Adrenal gland (tissue), 12 donors: ENCODE results near the gene KMT2C. TPM values are rescaled to one million over a fixed set of nuclear protein-coding genes. Genes with fewer than 3 reads are reported as not detected.
"Not testable (repeated sequence)": the region's sequence is repeated elsewhere in the genome, so short reads cannot be mapped to it uniquely, and the experiment has no call there.

Source experiments
- DNase-seq, 7 donors: peaks; one replicate each; pipeline ENCODE4 v3.0.0-alpha.2; 2019 to 2020
- H3K27ac ChIP-seq, 5 donors: fragments of 200-600 bp; sonication (generic) in 4 of 5; 1 replicate in 3 of 5; 2 replicates in 2 of 5; pipeline versions ENCODE4 v1.5.1 to v1.8.0; 2016 to 2020; ENCODE audit warnings: mild to moderate bottlenecking in 1 of 5
- H3K27me3 ChIP-seq: fragments of 200-600 bp; 2 replicates; pipeline ENCODE4 v1.8.0; 2021
- H3K36me3 ChIP-seq, 2 donors: fragments of 200-600 bp; replicated peaks in 1 of 2; 1 replicate in 1 of 2; 2 replicates in 1 of 2; pipeline versions ENCODE4 v1.5.1 to v1.8.0; 2018 to 2022
- H3K4me1 ChIP-seq, 2 donors: fragments of 200-600 bp; replicated peaks in 1 of 2; 1 replicate in 1 of 2; 2 replicates in 1 of 2; pipeline versions ENCODE4 v1.5.1 to v1.8.0; 2018 to 2021
- H3K4me3 ChIP-seq, 4 donors: fragments of 200-600 bp; sonication (generic) in 3 of 4; one replicate each; pipeline ENCODE4 v1.5.1; 2016 to 2018
- H3K9me3 ChIP-seq, 3 donors: fragments of 200-600 bp; sonication (generic) in 1 of 3; replicated peaks in 1 of 3; 1 replicate in 2 of 3; 2 replicates in 1 of 3; pipeline versions ENCODE4 v1.5.1 to v1.8.0; 2016 to 2021
- CTCF ChIP-seq, 6 experiments: fragments of 450-650 bp in 4 of 6; fragments of 200-600 bp in 2 of 6; sonication (generic) in 1 of 6; IDR thresholded peaks; 1 replicate in 5 of 6; 2 replicates in 1 of 6; pipeline versions ENCODE4 v1.5.1 to v1.8.0; 2016 to 2021; ENCODE audit warnings: antibody characterized with exemption in 6 of 6, mild to moderate bottlenecking in 2 of 6, moderate library complexity in 1 of 6
- POLR2A ChIP-seq, 2 donors: fragments of 450-650 bp; IDR thresholded peaks; one replicate each; pipeline ENCODE4 v1.6.1; 2017; ENCODE audit warnings: antibody characterized with exemption in 2 of 2, mild to moderate bottlenecking in 2 of 2, moderate library complexity in 1 of 2
- WGBS, 4 donors: extraction: QIAGEN DNeasy Blood & Tissue Kit in 2 of 4; methylation state at CpG; one replicate each; pipeline versions ENCODE4 v1.1.5 to v1.1.7; 2013 to 2017; 5-methylcytosine and 5-hydroxymethylcytosine counted together
- intact Hi-C, 2 donors: fragments of 100-400 bp; cut with DNase I; formaldehyde crosslinking; loops; one replicate each; pipeline versions ENCODE4 v1.14.1 to v1.15.0; 2022 to 2023
- polyA plus RNA-seq, 3 donors: library from polyadenylated mRNA; stranded (reverse); fragments of 200-250 nt in 2 of 3; fragments of 350-450 nt in 1 of 3; fragmentation: Illumina TruSeq in 1 of 3; extraction: RNeasy Lipid Tissue Mini Kit (QIAGEN cat#74804) in 1 of 3; gene quantifications; one replicate each; pipeline ENCODE4 v1.2.3, GENCODE V29; 2013 to 2014
- total RNA-seq, 9 donors: library from RNA; depleted of rRNA in 4 of 9; stranded (reverse); fragments of >200 nt in 4 of 9; fragments of 120-200 nt in 1 of 9; fragmentation: NEBNext Ultra II Directional in 1 of 9; extraction: Animal tissue kit (Norgen Biotek cat#: 25700) in 1 of 9; gene quantifications; one replicate each; pipeline versions ENCODE4 v1.1.0 to v1.2.4, GENCODE V29; 2013 to 2023
- donor health status: healthy with polysubstance abuse.
- donor health status: Bipolar disorder and iron deficiency.
- donor health status: DM: yes; HTN: yes; CAD: no.
- donor health status: DM: no; HTN: no; CAD: no.
- donor health status: DM: no; HTN: no; CAD: no.
- donor health status: DM: yes; HTN: yes; CAD: no.

KMT2C gene
- total and polyA plus RNA-seq, 12 donors, result 6.9 to 105 (median 55.6) TPM

- TF ChIP-seq POLR2A (IDR thresholded peaks at IDR 0.05), result peak; percentile 58 to 84
- peak in 1 of 6 experiments; percentile 32 for TF ChIP-seq CTCF (IDR thresholded peaks at IDR 0.05)
- Histone ChIP-seq H3K27ac (peak overlapping the region; percentile 53 to 100 (median 94)), H3K4me3 (peak overlapping the region in 3 of 4 donors; percentile 25 to 94 (median 51)), H3K27me3 (no peaks in the 10 kb centered on the region), H3K9me3 (no peaks in the 10 kb centered on the region), H3K4me1 (peaks cover 11 to 34% of the 10 kb centered on the region in 2 donors), H3K36me3 (no peaks in the 10 kb centered on the region)
- DNase-seq, result peak; percentile 95 to 97 (median 96)
- WGBS, 4 donors, result 0 to 1% (median 1%) methylated on average over 13 to 118 of the region's 132 CpGs
- intact Hi-C loops, result no loop called here
Measured at GRCh38 chr7:152436111-152436930, 518 bp upstream of the KMT2C start.

GRCh38 chr7:152434511-152435383, 1.1 kb downstream of the KMT2C start:
- H3K36me3 ChIP-seq, H3K27me3 ChIP-seq, intact Hi-C loops, H3K9me3 ChIP-seq: not testable (repeated sequence)
- peaks cover 14 to 46% of the 10 kb centered on the region in 2 donors for H3K4me1 ChIP-seq
- TF ChIP-seq POLR2A (IDR thresholded peaks at IDR 0.05), result peak in 1 of 2 donors; percentile 54
- 0 to 1% (median 1%) methylated on average over 37 to 58 of the region's 58 CpGs for WGBS, 4 donors
- H3K27ac ChIP-seq, result peak overlapping the region; percentile 49 to 100 (median 87)
- DNase-seq, result peak; percentile 46 to 74 (median 56)
- peak overlapping the region; percentile 5 to 99 (median 60) for H3K4me3 ChIP-seq

GRCh38 chr7:152433721-152434490, 1.9 kb downstream of the KMT2C start:
- H3K27ac ChIP-seq, result peak overlapping the region; percentile 49 to 100 (median 87)
- H3K27me3 ChIP-seq, H3K9me3 ChIP-seq, intact Hi-C loops, H3K36me3 ChIP-seq: not testable (repeated sequence)
- H3K4me3 ChIP-seq, result peak overlapping the region in 3 of 4 donors; percentile 53 to 99 (median 68)
- peak; percentile 15 to 43 (median 26) for TF ChIP-seq CTCF (IDR thresholded peaks at IDR 0.05)
- peaks cover 20 to 53% of the 10 kb centered on the region in 2 donors for H3K4me1 ChIP-seq
- peak in 4 of 7 donors; percentile 18 to 65 (median 34) for DNase-seq
- WGBS, 4 donors, result 8 to 15% (median 9%) methylated on average over 15 of the region's 15 CpGs

GRCh38 chr7:152432735-152433134, 3.1 kb downstream of the KMT2C start:
- DNase-seq, H3K27me3 ChIP-seq, H3K9me3 ChIP-seq, H3K27ac ChIP-seq, H3K36me3 ChIP-seq, intact Hi-C loops: not testable (repeated sequence)
- Histone ChIP-seq H3K4me1 (peaks cover 27 to 59% of the 10 kb centered on the region in 2 donors), H3K4me3 (peak overlapping the region in 1 of 4 donors; percentile 99)
- WGBS, 4 donors, result 85 to 86% (median 85%) methylated on average over 10 of the region's 10 CpGs
